ENCODE data around the gene BCO1.

- TF ChIP-seq CTCF (IDR thresholded peaks at IDR 0.05; ENCODE audit: low read depth, low read length, missing input control) (no peak), JUND (IDR thresholded peaks at IDR 0.05) (no peak), ATF3 (IDR thresholded peaks at IDR 0.05) (no peak), RXRA (IDR thresholded peaks at IDR 0.05) (no peak), GABPA (IDR thresholded peaks at IDR 0.05 in 1 of 2, conservative IDR thresholded peaks at IDR 0.05 in 1 of 2) (no peak), EGR1 (IDR thresholded peaks at IDR 0.05; ENCODE audit: low read depth in 2 of 2) (no peak), HNF4G (IDR thresholded peaks at IDR 0.05) (no peak), TAF1 (conservative IDR thresholded peaks at IDR 0.05) (no peak)
- TF ChIP-seq, protein P1, sequence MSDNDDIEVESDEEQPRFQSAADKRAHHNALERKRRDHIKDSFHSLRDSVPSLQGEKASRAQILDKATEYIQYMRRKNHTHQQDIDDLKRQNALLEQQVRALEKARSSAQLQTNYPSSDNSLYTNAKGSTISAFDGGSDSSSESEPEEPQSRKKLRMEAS (IDR thresholded peaks at IDR 0.05) = no peak
- TF ChIP-seq, protein P2, sequence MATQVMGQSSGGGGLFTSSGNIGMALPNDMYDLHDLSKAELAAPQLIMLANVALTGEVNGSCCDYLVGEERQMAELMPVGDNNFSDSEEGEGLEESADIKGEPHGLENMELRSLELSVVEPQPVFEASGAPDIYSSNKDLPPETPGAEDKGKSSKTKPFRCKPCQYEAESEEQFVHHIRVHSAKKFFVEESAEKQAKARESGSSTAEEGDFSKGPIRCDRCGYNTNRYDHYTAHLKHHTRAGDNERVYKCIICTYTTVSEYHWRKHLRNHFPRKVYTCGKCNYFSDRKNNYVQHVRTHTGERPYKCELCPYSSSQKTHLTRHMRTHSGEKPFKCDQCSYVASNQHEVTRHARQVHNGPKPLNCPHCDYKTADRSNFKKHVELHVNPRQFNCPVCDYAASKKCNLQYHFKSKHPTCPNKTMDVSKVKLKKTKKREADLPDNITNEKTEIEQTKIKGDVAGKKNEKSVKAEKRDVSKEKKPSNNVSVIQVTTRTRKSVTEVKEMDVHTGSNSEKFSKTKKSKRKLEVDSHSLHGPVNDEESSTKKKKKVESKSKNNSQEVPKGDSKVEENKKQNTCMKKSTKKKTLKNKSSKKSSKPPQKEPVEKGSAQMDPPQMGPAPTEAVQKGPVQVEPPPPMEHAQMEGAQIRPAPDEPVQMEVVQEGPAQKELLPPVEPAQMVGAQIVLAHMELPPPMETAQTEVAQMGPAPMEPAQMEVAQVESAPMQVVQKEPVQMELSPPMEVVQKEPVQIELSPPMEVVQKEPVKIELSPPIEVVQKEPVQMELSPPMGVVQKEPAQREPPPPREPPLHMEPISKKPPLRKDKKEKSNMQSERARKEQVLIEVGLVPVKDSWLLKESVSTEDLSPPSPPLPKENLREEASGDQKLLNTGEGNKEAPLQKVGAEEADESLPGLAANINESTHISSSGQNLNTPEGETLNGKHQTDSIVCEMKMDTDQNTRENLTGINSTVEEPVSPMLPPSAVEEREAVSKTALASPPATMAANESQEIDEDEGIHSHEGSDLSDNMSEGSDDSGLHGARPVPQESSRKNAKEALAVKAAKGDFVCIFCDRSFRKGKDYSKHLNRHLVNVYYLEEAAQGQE (IDR thresholded peaks at IDR 0.05) = no peak
Observed at GRCh38 chr16:81278526-81278925, 40.0 kb downstream of the BCO1 start.

Measured in liver (tissue), 3 donors.